ENCODE measurements around the gene SKP2.

- no peak for TF ChIP-seq CTCF (IDR thresholded peaks at IDR 0.05)
- no peak for TF ChIP-seq EP300 (IDR thresholded peaks at IDR 0.05)
- no peak for TF ChIP-seq POLR2AphosphoS5 (IDR thresholded peaks at IDR 0.05)
These were observed 43.0 kb upstream of the SKP2 start for GRCh38 chr5:36108758-36109460.

All from upper lobe of left lung (tissue), 4 donors.